ENCODE measurements around the gene AK5. TPM values are rescaled to one million over a fixed set of nuclear protein-coding genes. Genes with fewer than 3 reads are reported as not detected.
"Not testable (repeated sequence)": the region's sequence is repeated elsewhere in the genome, so short reads cannot be mapped to it uniquely, and the experiment has no call there.

The AK5 gene
- total RNA-seq, 4 donors from 2014 or later = 0.17 to 1.6 (median 0.56) TPM; not detected in 1

DNA sequence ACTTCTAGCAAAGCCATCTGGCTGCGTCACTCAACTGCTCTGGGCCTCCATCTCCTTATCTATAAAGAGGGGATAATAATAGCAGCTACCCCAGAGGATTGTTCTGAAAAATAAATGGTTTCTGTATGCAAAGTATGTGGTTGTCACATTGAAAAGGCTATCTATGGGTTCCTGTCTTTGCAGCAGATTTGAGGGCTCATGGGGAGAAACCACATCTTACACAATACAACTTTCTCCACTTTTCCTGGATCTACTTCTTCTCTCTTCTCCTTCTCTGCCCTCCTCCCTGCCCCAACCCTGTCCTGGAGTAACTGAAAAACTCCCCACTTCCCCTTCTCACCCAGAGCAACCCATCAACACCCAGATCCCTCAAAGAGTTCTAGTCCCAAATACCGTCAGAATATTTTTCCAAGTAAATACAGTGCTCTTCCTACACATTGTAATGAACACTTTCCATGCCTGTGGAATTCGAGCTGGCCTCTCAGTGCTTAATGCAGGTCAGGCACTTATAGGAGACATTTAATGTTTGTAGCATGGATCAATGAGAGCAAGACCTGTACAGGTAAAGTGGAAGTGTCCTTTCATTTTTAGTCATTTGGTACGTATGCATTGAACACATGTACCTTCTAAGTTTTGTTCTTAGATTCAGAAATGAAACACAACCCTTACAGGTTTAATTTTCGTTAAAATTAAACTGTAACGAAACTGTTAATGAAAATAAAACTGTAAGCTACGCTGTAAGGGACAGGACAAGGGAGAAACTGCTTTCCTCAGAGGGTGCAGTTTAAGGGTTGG, 131.9 kb downstream of the AK5 start:
- Histone ChIP-seq H3K36me3 (no peaks in the 10 kb centered on the region), H3K4me1 (no peaks in the 10 kb centered on the region), H3K9me3 (no peaks in the 10 kb centered on the region), H3K27ac (no peak overlapping the region), H3K4me3 (replicated peaks in 1 of 3) (no peak overlapping the region), H3K27me3 (no peaks in the 10 kb centered on the region)
- DNase-seq = no peak
- intact Hi-C loops (cut with DNase I) = no loop called here
- TF ChIP-seq, protein P1, sequence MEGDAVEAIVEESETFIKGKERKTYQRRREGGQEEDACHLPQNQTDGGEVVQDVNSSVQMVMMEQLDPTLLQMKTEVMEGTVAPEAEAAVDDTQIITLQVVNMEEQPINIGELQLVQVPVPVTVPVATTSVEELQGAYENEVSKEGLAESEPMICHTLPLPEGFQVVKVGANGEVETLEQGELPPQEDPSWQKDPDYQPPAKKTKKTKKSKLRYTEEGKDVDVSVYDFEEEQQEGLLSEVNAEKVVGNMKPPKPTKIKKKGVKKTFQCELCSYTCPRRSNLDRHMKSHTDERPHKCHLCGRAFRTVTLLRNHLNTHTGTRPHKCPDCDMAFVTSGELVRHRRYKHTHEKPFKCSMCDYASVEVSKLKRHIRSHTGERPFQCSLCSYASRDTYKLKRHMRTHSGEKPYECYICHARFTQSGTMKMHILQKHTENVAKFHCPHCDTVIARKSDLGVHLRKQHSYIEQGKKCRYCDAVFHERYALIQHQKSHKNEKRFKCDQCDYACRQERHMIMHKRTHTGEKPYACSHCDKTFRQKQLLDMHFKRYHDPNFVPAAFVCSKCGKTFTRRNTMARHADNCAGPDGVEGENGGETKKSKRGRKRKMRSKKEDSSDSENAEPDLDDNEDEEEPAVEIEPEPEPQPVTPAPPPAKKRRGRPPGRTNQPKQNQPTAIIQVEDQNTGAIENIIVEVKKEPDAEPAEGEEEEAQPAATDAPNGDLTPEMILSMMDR (IDR thresholded peaks at IDR 0.05) = no peak
- no peak for TF ChIP-seq POLR2A (IDR thresholded peaks at IDR 0.05)
- WGBS, 2 donors = 54 to 55% methylated on average over 7 of the region's 7 CpGs

DNA sequence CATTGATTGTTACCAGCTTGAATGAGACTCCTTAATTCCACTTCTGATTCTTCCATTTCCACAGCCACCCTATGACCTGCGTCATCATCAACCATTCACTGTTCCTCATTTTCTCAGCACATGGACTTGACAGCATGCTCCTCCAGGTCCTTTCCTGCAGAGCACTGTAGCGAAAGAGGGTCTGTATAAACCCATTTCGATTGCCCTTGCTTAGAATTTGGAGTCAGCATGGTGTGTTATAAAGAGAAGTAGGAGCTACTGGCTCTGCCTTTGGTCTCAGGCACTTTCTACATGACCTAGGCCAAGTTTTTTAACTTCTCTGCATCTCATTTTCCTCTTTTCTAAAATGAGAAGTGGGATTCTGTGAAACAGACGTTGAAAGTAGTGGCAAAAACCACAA, 133.8 kb downstream of the AK5 start:
- TF ChIP-seq POLR2A (IDR thresholded peaks at IDR 0.05) = no peak
- TF ChIP-seq, protein P1 (IDR thresholded peaks at IDR 0.05) = no peak
- Histone ChIP-seq H3K27ac (no peak overlapping the region), H3K27me3 (no peaks in the 10 kb centered on the region), H3K9me3 (no peaks in the 10 kb centered on the region), H3K4me3 (replicated peaks in 1 of 3) (no peak overlapping the region), H3K4me1 (no peaks in the 10 kb centered on the region), H3K36me3 (no peaks in the 10 kb centered on the region)
- 81 to 88% methylated on average over 4 of the region's 4 CpGs for WGBS, 2 donors
- no peak for DNase-seq
- intact Hi-C loops (cut with DNase I) = no loop called here

DNA sequence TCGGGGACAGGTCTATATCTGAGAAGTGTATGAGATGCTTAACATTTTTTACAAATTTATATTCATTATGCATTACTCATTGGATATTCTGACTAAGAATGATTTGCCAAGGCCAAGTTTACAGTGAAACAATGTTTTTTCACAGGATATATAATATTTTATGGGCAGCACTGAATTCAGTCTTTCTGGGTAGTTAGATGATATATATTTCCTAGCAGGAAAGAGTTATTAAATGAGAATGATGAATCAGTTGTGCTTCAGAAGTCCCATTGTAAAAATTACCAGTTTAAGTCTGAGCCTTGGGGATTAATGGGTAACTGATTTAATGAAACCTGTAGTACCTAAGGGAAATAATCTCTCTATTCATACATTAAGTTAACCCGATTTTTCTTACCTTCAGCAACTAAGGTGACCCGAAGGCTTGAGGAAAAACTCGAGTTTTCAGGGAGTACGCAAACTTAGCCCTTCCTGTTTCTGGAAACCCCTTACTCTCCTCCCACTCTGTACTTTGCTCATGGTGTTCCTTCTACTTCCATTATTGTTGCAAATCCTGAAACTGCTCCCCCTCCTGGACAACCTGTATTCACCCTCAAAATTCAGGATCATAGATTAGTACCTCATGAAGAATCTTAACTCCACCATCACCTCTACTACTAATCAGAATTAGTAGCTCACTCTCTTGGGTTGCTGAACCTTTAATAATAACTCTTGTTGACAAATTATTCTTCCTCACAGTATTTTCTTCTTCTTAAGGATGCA, 135.1 kb downstream of the AK5 start:
- Histone ChIP-seq H3K4me3 (replicated peaks in 1 of 3) (no peak overlapping the region), H3K36me3 (no peaks in the 10 kb centered on the region), H3K9me3 (no peaks in the 10 kb centered on the region), H3K27me3 (no peaks in the 10 kb centered on the region), H3K4me1 (no peaks in the 10 kb centered on the region), H3K27ac (no peak overlapping the region)
- WGBS, 2 donors = 79 to 84% methylated on average over 5 of the region's 5 CpGs
- DNase-seq = no peak
- intact Hi-C loops (cut with DNase I) = no loop called here
- no peak for TF ChIP-seq POLR2A (IDR thresholded peaks at IDR 0.05)
- TF ChIP-seq, protein P1 (IDR thresholded peaks at IDR 0.05) = no peak

DNA sequence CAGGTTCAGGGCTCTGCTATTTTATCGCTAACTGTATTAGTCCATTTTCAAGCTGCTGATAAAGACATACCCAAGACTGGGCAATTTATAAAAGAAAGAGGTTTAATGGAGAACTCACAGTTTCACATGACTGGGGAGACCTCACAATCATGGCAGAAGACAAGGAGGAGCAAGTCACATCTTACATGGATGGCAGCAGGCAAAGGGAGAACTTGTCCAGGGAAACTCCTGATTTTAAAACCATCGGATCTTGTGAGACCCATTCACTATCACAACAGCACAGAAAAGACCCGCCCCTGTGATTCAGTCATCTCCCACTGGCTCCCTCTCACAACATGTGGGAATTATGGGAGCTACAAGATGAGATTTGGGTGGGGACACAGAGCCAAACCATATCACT, 136.2 kb downstream of the AK5 start:
- H3K27ac ChIP-seq; H3K4me3 ChIP-seq (replicated peaks in 1 of 3); H3K36me3 ChIP-seq; H3K9me3 ChIP-seq; H3K27me3 ChIP-seq; H3K4me1 ChIP-seq; intact Hi-C loops (cut with DNase I); DNase-seq: not testable (repeated sequence)
- 88 to 91% methylated on average over 3 of the region's 3 CpGs for WGBS, 2 donors

DNA sequence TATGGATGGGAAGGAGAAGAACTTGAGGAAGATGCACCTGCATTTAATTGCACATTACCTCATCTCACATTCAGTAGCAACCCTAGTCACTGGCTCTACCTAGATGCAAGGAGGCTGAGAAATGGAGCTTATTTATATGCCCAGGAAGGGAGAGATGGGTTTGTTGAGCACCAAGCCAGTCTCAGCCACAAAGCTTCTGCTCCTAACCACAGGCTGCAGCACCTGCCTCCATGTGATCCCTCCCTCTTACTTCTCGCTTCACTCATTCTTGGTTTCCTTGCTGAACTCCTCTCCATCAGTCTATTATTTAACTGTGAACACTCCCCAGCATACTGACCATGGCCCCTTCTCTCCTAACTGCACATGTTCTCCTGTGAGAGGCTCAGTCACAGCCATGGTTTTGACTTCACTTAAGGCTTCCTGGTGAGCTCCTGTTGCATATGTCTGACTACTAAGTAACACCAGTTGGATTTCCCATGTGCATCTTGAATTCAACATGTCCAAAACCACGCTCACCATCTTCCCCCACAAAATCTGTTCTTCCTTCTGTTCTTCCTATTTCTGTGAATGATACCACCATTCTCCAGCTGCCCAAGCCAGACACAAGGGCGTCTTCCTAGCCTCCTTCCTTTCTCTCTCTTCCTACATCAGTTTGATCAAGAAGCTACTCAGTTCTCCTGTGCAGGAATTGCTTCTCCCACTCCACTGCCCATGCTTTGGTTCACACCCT, 139.8 kb downstream of the AK5 start:
- Histone ChIP-seq H3K4me1 (no peaks in the 10 kb centered on the region), H3K4me3 (replicated peaks in 1 of 3) (no peak overlapping the region), H3K36me3 (no peaks in the 10 kb centered on the region), H3K9me3 (no peaks in the 10 kb centered on the region), H3K27me3 (no peaks in the 10 kb centered on the region), H3K27ac (no peak overlapping the region)
- TF ChIP-seq POLR2A (IDR thresholded peaks at IDR 0.05) = no peak
- TF ChIP-seq, protein P1 (IDR thresholded peaks at IDR 0.05) = no peak
- intact Hi-C loops (cut with DNase I) = no loop called here
- no peak for DNase-seq
- WGBS, 2 donors = 89 to 94% methylated on average over 3 of the region's 3 CpGs
